HL-60 (cell line): Measurements from ENCODE around the gene IL1RAPL1.

Experiments
- POLR2AphosphoS5 ChIP-seq: IDR thresholded peaks from 2 replicates; pipeline ENCODE4 v1.6.1; 2012; ENCODE audit warnings: low read depth
- TF ChIP-seq, protein P1 (sequence below): IDR thresholded peaks from one replicate; pipeline ENCODE4 v1.5.1; 2011; ENCODE audit warnings: low read length, control low read depth, inconsistent platforms; ENCODE audit not compliant: insufficient read depth

GRCh38 chrX:29662101-29662500 is 1074.9 kb downstream of the IL1RAPL1 start:
- TF ChIP-seq, protein P1, sequence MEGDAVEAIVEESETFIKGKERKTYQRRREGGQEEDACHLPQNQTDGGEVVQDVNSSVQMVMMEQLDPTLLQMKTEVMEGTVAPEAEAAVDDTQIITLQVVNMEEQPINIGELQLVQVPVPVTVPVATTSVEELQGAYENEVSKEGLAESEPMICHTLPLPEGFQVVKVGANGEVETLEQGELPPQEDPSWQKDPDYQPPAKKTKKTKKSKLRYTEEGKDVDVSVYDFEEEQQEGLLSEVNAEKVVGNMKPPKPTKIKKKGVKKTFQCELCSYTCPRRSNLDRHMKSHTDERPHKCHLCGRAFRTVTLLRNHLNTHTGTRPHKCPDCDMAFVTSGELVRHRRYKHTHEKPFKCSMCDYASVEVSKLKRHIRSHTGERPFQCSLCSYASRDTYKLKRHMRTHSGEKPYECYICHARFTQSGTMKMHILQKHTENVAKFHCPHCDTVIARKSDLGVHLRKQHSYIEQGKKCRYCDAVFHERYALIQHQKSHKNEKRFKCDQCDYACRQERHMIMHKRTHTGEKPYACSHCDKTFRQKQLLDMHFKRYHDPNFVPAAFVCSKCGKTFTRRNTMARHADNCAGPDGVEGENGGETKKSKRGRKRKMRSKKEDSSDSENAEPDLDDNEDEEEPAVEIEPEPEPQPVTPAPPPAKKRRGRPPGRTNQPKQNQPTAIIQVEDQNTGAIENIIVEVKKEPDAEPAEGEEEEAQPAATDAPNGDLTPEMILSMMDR: no peak
- TF ChIP-seq POLR2AphosphoS5: no peak
